SU-DHL-6 (cell line): Measurements from ENCODE around the gene KRTAP5-5.

Source experiments
- EZH2phosphoT487 ChIP-seq: fragments of 200-600 bp; sonication (generic), shearing (Covaris generic); conservative IDR thresholded peaks from 2 replicates; pipeline ENCODE4 v1.6.1; 2018; ENCODE audit warnings: mild to moderate bottlenecking, antibody characterized with exemption, low read length, moderate library complexity, mixed read lengths
- TF ChIP-seq, protein P1 (sequence below): fragments of 200-600 bp; sonication (generic); IDR thresholded peaks from one replicate; pipeline ENCODE4 v1.5.1; 2017; ENCODE audit warnings: antibody characterized with exemption, mild to moderate bottlenecking, low read length, moderate library complexity; ENCODE audit not compliant: insufficient read depth, poor library complexity, severe bottlenecking

DNA sequence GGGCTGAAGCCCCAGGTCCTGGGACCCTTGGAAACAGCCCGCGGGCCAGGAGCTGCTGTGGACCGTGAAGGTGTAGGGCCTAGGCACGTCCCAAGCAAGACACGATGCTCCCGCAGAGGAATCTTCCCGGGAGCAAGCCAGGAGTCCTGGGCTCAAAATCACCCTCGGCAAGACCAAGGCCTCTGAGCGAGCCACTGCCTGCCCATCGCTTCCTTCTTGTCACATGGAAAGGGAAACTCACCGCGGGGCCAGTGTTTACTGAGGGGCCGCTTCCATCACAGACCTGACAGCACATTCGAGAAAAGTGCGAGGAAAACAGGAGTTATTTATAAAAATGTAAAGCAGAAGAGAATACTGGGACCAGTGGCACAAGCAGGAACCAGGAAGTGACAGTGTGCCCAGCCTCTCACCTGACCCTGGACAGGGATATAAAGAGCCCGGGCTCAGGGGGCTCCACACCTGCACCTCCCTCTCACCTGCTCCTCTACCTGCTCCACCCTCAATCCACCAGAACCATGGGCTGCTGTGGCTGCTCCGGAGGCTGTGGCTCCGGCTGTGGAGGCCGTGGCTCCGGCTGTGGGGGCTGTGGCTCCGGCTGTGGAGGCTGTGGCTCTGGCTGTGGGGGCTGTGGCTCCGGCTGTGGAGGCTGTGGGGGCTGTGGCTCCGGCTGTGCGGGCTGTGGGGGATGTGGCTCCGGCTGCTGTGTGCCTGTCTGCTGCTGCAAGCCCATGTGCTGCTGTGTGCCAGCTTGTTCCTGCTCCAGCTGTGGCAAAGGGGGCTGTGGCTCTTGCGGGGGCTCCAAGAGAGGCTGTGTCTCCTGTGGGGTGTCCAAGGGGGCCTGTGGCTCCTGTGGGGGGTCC, at the start of gene KRTAP5-5:
- TF ChIP-seq, protein P1, sequence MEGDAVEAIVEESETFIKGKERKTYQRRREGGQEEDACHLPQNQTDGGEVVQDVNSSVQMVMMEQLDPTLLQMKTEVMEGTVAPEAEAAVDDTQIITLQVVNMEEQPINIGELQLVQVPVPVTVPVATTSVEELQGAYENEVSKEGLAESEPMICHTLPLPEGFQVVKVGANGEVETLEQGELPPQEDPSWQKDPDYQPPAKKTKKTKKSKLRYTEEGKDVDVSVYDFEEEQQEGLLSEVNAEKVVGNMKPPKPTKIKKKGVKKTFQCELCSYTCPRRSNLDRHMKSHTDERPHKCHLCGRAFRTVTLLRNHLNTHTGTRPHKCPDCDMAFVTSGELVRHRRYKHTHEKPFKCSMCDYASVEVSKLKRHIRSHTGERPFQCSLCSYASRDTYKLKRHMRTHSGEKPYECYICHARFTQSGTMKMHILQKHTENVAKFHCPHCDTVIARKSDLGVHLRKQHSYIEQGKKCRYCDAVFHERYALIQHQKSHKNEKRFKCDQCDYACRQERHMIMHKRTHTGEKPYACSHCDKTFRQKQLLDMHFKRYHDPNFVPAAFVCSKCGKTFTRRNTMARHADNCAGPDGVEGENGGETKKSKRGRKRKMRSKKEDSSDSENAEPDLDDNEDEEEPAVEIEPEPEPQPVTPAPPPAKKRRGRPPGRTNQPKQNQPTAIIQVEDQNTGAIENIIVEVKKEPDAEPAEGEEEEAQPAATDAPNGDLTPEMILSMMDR: no peak
- no peak for TF ChIP-seq EZH2phosphoT487
